CD4-positive, alpha-beta memory T cell (primary cell): ENCODE data around the gene EPHA10. TPM values are rescaled to one million over a fixed set of nuclear protein-coding genes. Genes with fewer than 3 reads are reported as not detected.
"Not testable (repeated sequence)": the region's sequence is repeated elsewhere in the genome, so short reads cannot be mapped to it uniquely, and the experiment has no call there.

Experiments
- CTCF ChIA-PET: fragments of 350-600 bp; sonication (Branson Sonifier 250); formaldehyde crosslinking; loops from one replicate; lab custom pipeline; 2021; ENCODE audit warnings: inconsistent platforms; ENCODE audit not compliant: partially characterized antibody; lab: Charles Lee
- POLR2A ChIA-PET: fragments of 350-600 bp; sonication (Branson Sonifier 250); formaldehyde crosslinking; loops from one replicate; lab custom pipeline; 2021; ENCODE audit not compliant: partially characterized antibody; lab: Charles Lee
- DNase-seq, 5 donors: peaks; one replicate each; pipeline versions ENCODE4 v3.0.0 to v3.0.0-alpha.2; 2020 to 2022; ENCODE audit warnings: mixed read lengths in 1 of 5
- H3K27ac ChIP-seq: one replicate; pipeline ENCODE4 v1.7.0; 2013; ENCODE audit warnings: low read depth, low read length
- H3K27me3 ChIP-seq: 2 replicates; pipeline ENCODE4 v1.7.0; 2013; ENCODE audit warnings: mild to moderate bottlenecking, low read length, moderate library complexity; ENCODE audit not compliant: insufficient read depth
- H3K36me3 ChIP-seq: 2 replicates; pipeline ENCODE4 v1.7.0; 2013; ENCODE audit warnings: mild to moderate bottlenecking, low read length, moderate library complexity; ENCODE audit not compliant: insufficient read depth
- H3K4me1 ChIP-seq: 2 replicates; pipeline ENCODE4 v1.7.0; 2013; ENCODE audit warnings: mild to moderate bottlenecking, low read length, moderate library complexity; ENCODE audit not compliant: insufficient read depth
- H3K4me3 ChIP-seq, 2 donors: one replicate each; pipeline ENCODE4 v1.7.0; 2013; ENCODE audit warnings: low read length in 2 of 2, mild to moderate bottlenecking in 1 of 2
- H3K9me3 ChIP-seq, 2 donors: one replicate each; pipeline ENCODE4 v1.7.0; 2013; ENCODE audit warnings: low read length in 2 of 2, control low read depth in 1 of 2; ENCODE audit not compliant: control insufficient read depth in 1 of 2
- H3K27ac Mint-ChIP-seq, 7 donors: one replicate each; pipeline ENCODE4 v1.8.0; 2020 to 2021; ENCODE audit warnings: mixed read lengths in 7 of 7, mild to moderate bottlenecking in 6 of 7, inconsistent platforms in 3 of 7, moderate library complexity in 3 of 7
- H3K27me3 Mint-ChIP-seq, 2 donors: one replicate each; pipeline ENCODE4 v1.8.0; 2020 to 2021; ENCODE audit warnings: mixed read lengths in 2 of 2
- H3K36me3 Mint-ChIP-seq, 2 donors: one replicate each; pipeline ENCODE4 v1.8.0; 2020 to 2021; ENCODE audit warnings: mixed read lengths in 2 of 2, inconsistent platforms in 1 of 2, mild to moderate bottlenecking in 1 of 2
- H3K4me1 Mint-ChIP-seq, 4 donors: one replicate each; pipeline ENCODE4 v1.8.0; 2020 to 2021; ENCODE audit warnings: mixed read lengths in 4 of 4, mild to moderate bottlenecking in 1 of 4
- H3K4me3 Mint-ChIP-seq, 8 donors: one replicate each; pipeline ENCODE4 v1.8.0; 2020 to 2021; ENCODE audit warnings: mixed read lengths in 8 of 8, mild to moderate bottlenecking in 7 of 8, moderate library complexity in 6 of 8, inconsistent platforms in 3 of 8
- H3K9me3 Mint-ChIP-seq, 8 donors: one replicate each; pipeline ENCODE4 v1.8.0; 2020 to 2021; ENCODE audit warnings: mixed read lengths in 8 of 8, mild to moderate bottlenecking in 5 of 8, inconsistent platforms in 3 of 8, moderate library complexity in 1 of 8
- intact Hi-C: fragments of 100-400 bp; cut with micrococcal nuclease; formaldehyde crosslinking; loops from one replicate; pipeline ENCODE4 v1.15.1; 2023
- polyA plus RNA-seq, 2 donors: library from polyadenylated mRNA; unstranded; fragments of 300-500 nt; fragmentation: Illumina TruSeq; gene quantifications; one replicate each; pipeline ENCODE4 v1.2.3, GENCODE V29; 2021
- total RNA-seq, 2 experiments: library from RNA; stranded (reverse); gene quantifications; one replicate each; pipeline ENCODE4 v1.2.3, GENCODE V29; 2021

Gene EPHA10
- total and polyA plus RNA-seq, 4 experiments from 2014 or later: 0.36 TPM; not detected in 3

DNA sequence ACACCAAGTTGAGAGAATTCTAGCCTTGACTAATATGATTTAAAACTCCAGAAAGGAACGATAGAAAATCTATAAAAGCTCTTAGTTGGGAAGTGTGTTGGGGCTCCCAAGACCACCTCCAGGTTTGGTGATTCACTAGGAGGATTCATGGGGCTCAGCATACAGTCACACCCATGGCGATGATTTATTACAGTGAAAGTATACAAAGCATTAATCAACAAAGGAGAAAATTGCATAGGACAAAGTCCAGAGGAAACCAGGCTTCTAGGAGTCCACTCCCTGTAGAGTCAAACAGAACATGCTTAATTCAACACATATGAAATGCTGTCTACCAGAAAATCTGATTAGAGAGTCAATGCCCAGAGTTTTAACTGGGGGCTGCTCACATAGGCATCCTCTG, 67.8 kb downstream of the EPHA10 start:
- Mint-ChIP-seq H3K36me3 (peaks cover 0 to 3% of the 10 kb centered on the region in 2 donors), H3K27me3 (no peaks in the 10 kb centered on the region), H3K27ac (no peak overlapping the region), H3K4me1 (peaks cover 9 to 11% (median 10%) of the 10 kb centered on the region in 4 donors), H3K4me3 (no peak overlapping the region), H3K9me3 (peaks cover 0 to 4% (median 0%) of the 10 kb centered on the region in 8 donors)
- POLR2A ChIA-PET: no interaction called here
- Histone ChIP-seq H3K4me3 (no peak overlapping the region), H3K27me3 (no peaks in the 10 kb centered on the region), H3K4me1 (peaks cover 4% of the 10 kb centered on the region), H3K27ac (no peak overlapping the region), H3K36me3 (no peaks in the 10 kb centered on the region), H3K9me3 (no peaks in the 10 kb centered on the region)
- intact Hi-C loops: loop anchor here (10.0 kb wide), 1 partner anchor 1542 kb away; the partner anchor contains the start of gene MAP7D1
- no peak for DNase-seq
- CTCF ChIA-PET: interaction anchor here (1.3 kb wide), 1 partner anchor 15 kb away, joined by 6 read pairs; no protein-coding TSS in a partner anchor

DNA sequence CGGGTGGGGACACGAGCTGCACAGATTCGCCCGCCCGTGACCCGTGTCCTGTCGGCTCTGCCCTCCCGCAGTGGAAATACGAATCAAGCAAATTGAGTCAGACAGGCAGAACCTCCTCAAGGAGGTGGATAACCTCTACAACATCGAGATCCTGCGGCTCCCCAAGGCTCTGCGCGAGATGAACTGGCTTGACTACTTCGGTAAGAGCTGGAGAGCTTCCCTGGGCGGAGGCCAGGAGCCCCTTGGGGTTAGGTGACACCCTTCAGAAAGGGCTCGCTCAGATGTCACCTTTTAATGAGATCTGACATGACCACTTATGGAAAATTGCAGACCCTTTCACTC, 72.1 kb downstream of the EPHA10 start:
- ChIA-PET POLR2A (interaction anchor here (0.9 to 4.8 kb wide), 7 partner anchors 10 to 219 kb away, joined by 3 to 24 read pairs (median 3); partner anchors contain the start of genes C1orf122, GNL2, MTF1 and YRDC), CTCF (interaction anchor here (2.2 to 5.4 kb wide), 3 partner anchors 12 to 167 kb away, joined by 5 to 34 read pairs (median 8); partner anchors contain the start of genes C1orf122, MTF1 and YRDC)
- Histone ChIP-seq H3K27ac (peak overlapping the region; percentile 36), H3K4me1 (peaks cover 32% of the 10 kb centered on the region), H3K27me3 (no peaks in the 10 kb centered on the region), H3K36me3 (no peaks in the 10 kb centered on the region), H3K9me3 (no peaks in the 10 kb centered on the region), H3K4me3 (peak overlapping the region; percentile 85 to 86)
- peaks cover 4 to 25% of the 10 kb centered on the region in 2 donors for H3K36me3 Mint-ChIP-seq
- peaks cover 21 to 44% (median 35%) of the 10 kb centered on the region in 4 donors for H3K4me1 Mint-ChIP-seq
- DNase-seq: no peak
- H3K4me3 Mint-ChIP-seq: peak overlapping the region; percentile 92 to 97 (median 96)
- H3K27me3 Mint-ChIP-seq: no peaks in the 10 kb centered on the region
- H3K9me3 Mint-ChIP-seq: peaks cover 0 to 4% (median 0%) of the 10 kb centered on the region in 8 donors
- H3K27ac Mint-ChIP-seq: peak overlapping the region in 3 of 7 donors; percentile 12 to 96 (median 46)
- intact Hi-C loops: loop anchor here (1.0 to 10.0 kb wide), 10 partner anchors 19 to 1538 kb away; partner anchors contain the start of genes GNL2, MAP7D1, MRPS15 and MTF1

DNA sequence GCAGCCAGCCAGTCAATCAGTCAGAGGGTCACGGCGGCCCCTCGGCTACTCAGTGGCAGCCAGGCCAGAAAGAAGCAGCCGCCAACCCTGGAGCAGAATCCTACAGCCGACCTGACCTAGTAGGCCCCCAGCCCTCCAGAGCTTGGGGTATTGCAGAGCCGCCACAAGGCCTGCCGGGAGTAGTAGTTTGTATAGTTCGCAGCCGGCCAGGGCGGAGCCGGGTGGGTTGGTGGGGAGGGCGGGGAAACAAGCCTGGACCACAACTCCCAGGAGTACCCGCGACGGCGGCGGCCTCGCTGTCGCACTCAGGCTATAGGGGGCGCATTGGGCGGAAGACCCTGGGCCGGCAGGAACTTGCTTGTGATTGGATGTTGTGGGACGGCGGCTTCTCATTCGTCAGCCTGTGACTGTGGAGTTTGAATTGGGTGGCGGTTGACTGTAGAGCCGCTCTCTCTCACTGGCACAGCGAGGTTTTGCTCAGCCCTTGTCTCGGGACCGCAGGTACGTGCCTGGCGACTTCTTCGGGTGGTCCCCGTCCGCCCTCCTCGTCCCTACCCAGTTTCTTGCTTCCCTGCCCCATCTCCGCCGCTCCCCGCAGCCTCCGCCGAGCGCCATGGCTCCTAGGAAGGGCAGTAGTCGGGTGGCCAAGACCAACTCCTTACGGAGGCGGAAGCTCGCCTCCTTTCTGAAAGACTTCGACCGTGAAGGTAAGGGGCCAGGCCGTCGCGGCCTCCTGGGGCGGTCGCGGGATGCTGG, 72.7 kb downstream of the EPHA10 start, which contains the start of gene CDCA8:
Gene CDCA8 (plus strand): TSS at position 439 of the 756 bp plus-strand sequence. CDS start 175 bp downstream, at position 614.
- H3K27ac ChIP-seq: peak within 1 kb of the TSS; percentile 67
- H3K36me3 ChIP-seq: no peaks in the 10 kb centered on the region
- H3K4me1 ChIP-seq: peaks cover 32% of the 10 kb centered on the region
- peak; percentile 98 for DNase-seq
- Mint-ChIP-seq H3K27ac (peak within 1 kb of the TSS; percentile 87 to 97 (median 95)), H3K4me1 (peaks cover 21 to 45% (median 35%) of the 10 kb centered on the region in 4 donors), H3K36me3 (peaks cover 4 to 25% of the 10 kb centered on the region in 2 donors), H3K9me3 (peaks cover 0 to 4% (median 0%) of the 10 kb centered on the region in 8 donors), H3K27me3 (no peaks in the 10 kb centered on the region), H3K4me3 (peak within 1 kb of the TSS; percentile 92 to 97 (median 96))
- ChIA-PET CTCF (interaction anchor here (0.6 to 5.4 kb wide), 9 partner anchors 11 to 213 kb away, joined by 3 to 34 read pairs (median 6); partner anchors contain the start of genes C1orf122, MEAF6, MTF1 and SNIP1), POLR2A (interaction anchor here (0.8 to 4.8 kb wide), 12 partner anchors 9 to 297 kb away, joined by 3 to 31 read pairs (median 3); partner anchors contain the start of genes C1orf122, GNL2, MEAF6 and MTF1)
- H3K27me3 ChIP-seq: no peaks in the 10 kb centered on the region
- intact Hi-C loops: loop anchor here (1.0 to 10.0 kb wide), 10 partner anchors 18 to 1537 kb away; partner anchors contain the start of genes GNL2, MAP7D1, MRPS15 and MTF1
- no peaks in the 10 kb centered on the region for H3K9me3 ChIP-seq
- H3K4me3 ChIP-seq: peak within 1 kb of the TSS; percentile 85 to 86

DNA sequence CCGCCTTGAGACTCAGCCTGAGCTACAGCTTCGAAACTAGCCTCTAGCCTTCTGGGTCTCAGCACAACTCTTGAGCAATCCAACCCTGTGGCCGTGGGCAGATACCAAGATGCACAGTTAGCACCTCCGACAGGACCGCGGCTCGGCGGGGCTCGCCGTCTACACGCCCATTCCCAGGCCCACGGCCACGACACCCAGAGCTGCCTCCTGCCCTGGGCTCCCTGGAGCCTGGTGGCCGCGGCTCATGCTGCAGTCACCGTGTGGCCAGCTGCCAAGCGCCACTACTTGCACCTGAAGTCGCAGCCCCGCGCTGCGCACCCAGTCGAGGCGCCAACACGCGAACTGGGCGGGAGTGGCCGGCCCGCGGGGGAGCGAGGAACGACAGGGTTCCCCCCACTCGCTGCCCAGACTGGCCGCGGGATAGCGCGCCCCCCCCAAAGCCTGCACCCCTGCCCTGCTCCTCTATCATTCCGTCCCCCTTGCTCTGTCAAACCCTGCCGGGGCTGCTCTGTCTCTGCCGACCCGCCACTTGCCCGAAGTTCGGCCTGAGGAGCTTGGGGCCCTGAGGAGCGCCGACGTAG, 73.3 kb downstream of the EPHA10 start:
- Mint-ChIP-seq H3K36me3 (peaks cover 4 to 26% of the 10 kb centered on the region in 2 donors), H3K4me3 (peak overlapping the region; percentile 92 to 97 (median 96))
- CTCF ChIA-PET: interaction anchor here (0.6 to 5.4 kb wide), 8 partner anchors 11 to 213 kb away, joined by 3 to 34 read pairs (median 6); partner anchors contain the start of genes C1orf122, MEAF6, MTF1 and SNIP1

DNA sequence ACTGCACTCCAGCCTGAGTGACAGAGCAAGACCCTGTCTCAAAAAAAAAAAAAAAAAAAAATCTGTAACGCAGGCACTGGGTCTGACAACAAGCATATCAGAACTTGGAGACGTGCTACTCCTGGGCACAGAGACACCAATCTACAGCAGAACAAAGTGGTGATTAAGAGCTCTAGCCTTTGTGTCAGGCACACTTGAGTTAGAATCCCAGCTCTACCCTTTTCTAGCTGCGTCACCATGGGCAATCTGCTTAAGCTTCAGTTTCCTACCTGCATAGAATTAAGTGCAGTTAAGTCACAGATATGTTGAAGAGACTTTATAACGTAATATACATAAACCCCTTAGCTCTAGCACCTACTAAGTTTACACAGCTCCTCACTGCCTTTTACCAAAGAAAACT, 76.0 kb downstream of the EPHA10 start:
- H3K4me3 Mint-ChIP-seq: peak overlapping the region; percentile 92 to 97 (median 96)
- H3K36me3 ChIP-seq: peaks cover 14% of the 10 kb centered on the region
- H3K27ac ChIP-seq: no peak overlapping the region
- no peak for DNase-seq
- peaks cover 24 to 52% (median 35%) of the 10 kb centered on the region in 4 donors for H3K4me1 Mint-ChIP-seq
- H3K27me3 ChIP-seq: no peaks in the 10 kb centered on the region
- H3K36me3 Mint-ChIP-seq: peaks cover 17 to 49% of the 10 kb centered on the region in 2 donors
- intact Hi-C loops: loop anchor here (10.0 kb wide), 1 partner anchor 1114 kb away; no protein-coding TSS in a partner anchor
- no peaks in the 10 kb centered on the region for H3K27me3 Mint-ChIP-seq
- no peaks in the 10 kb centered on the region for H3K9me3 ChIP-seq
- H3K4me3 ChIP-seq: peak overlapping the region in 1 of 2 donors; percentile 86
- H3K9me3 Mint-ChIP-seq: peaks cover 0 to 4% (median 0%) of the 10 kb centered on the region in 8 donors
- peaks cover 32% of the 10 kb centered on the region for H3K4me1 ChIP-seq
- peak overlapping the region in 5 of 7 donors; percentile 75 to 97 (median 88) for H3K27ac Mint-ChIP-seq
- CTCF ChIA-PET: interaction anchor here (0.7 to 5.4 kb wide), 6 partner anchors 8 to 202 kb away, joined by 3 to 34 read pairs (median 6); partner anchors contain the start of genes MEAF6 and MTF1
- POLR2A ChIA-PET: interaction anchor here (0.6 to 4.8 kb wide), 6 partner anchors 14 to 210 kb away, joined by 3 to 31 read pairs (median 3); partner anchors contain the start of genes C1orf122, GNL2 and MTF1

More for the DNA sequence above, 73.3 kb downstream of the EPHA10 start:
- H3K4me3 ChIP-seq: peak overlapping the region; percentile 85 to 86
- Mint-ChIP-seq H3K4me1 (peaks cover 22 to 46% (median 35%) of the 10 kb centered on the region in 4 donors), H3K27ac (peak overlapping the region; percentile 87 to 97 (median 95)), H3K9me3 (peaks cover 0 to 4% (median 0%) of the 10 kb centered on the region in 8 donors), H3K27me3 (no peaks in the 10 kb centered on the region)
- no peaks in the 10 kb centered on the region for H3K9me3 ChIP-seq
- H3K27me3 ChIP-seq: no peaks in the 10 kb centered on the region
- peaks cover 1% of the 10 kb centered on the region for H3K36me3 ChIP-seq
- peaks cover 32% of the 10 kb centered on the region for H3K4me1 ChIP-seq
- intact Hi-C loops: loop anchor here (1.0 to 10.0 kb wide), 11 partner anchors 17 to 1537 kb away; partner anchors contain the start of genes GNL2, MAP7D1, MRPS15 and MTF1
- POLR2A ChIA-PET: interaction anchor here (0.8 to 4.8 kb wide), 12 partner anchors 9 to 298 kb away, joined by 3 to 31 read pairs (median 3); partner anchors contain the start of genes C1orf122, GNL2, MEAF6 and MTF1
- peak in 4 of 5 donors; percentile 6 to 54 (median 10) for DNase-seq
- H3K27ac ChIP-seq: peak overlapping the region; percentile 67

DNA sequence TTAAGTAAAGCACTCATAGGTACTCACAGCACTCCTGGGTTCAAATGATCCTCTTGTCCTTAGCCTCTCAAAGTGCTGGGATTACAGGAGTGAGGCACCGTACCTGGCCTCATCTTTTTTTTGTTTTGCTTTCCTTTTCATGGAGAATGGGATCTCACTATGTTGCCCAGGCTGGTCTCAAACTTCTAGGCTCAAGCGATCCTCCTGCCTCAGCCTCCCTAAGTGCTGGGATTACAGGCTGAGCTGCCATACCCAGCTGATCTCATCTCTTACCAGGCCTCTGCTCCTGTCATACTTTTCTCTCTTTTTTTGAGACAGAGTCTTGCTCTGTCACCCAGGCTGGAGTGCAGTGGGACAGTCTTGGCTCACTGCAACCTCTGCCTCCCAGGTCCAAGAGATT, 77.2 kb downstream of the EPHA10 start:
- Mint-ChIP-seq H3K4me1 (peaks cover 25 to 56% (median 35%) of the 10 kb centered on the region in 4 donors), H3K36me3 (peaks cover 28 to 60% of the 10 kb centered on the region in 2 donors), H3K27ac (peak overlapping the region in 2 of 7 donors; percentile 57 to 77)
- not testable (repeated sequence) for H3K4me3 ChIP-seq, H3K4me3 Mint-ChIP-seq, H3K9me3 ChIP-seq, H3K27me3 ChIP-seq, H3K9me3 Mint-ChIP-seq, H3K27ac ChIP-seq, H3K27me3 Mint-ChIP-seq, DNase-seq
- Histone ChIP-seq H3K36me3 (peaks cover 25% of the 10 kb centered on the region), H3K4me1 (peaks cover 30% of the 10 kb centered on the region)
- ChIA-PET POLR2A (interaction anchor here (1.5 kb wide), 1 partner anchor 210 kb away, joined by 3 read pairs; no protein-coding TSS in a partner anchor), CTCF (interaction anchor here (10.9 kb wide), 1 partner anchor 86 kb away, joined by 228 read pairs; no protein-coding TSS in a partner anchor)
- intact Hi-C loops: loop anchor here (10.0 kb wide), 1 partner anchor 1113 kb away; no protein-coding TSS in a partner anchor
